Tibial nerve (tissue), 4 donors: ENCODE measurements around the gene TMEM258. TPM values are rescaled to one million over a fixed set of nuclear protein-coding genes. Genes with fewer than 3 reads are reported as not detected.

Experiments used
- DNase-seq, 2 donors: peaks; one replicate each; pipeline ENCODE4 v3.0.0-alpha.2; 2019; ENCODE audit warnings: low spot score in 2 of 2
- H3K27ac ChIP-seq, 4 donors: fragments of 200-600 bp; sonication (generic) in 3 of 4; one replicate each; pipeline ENCODE4 v1.5.1; 2017 to 2019; ENCODE audit warnings: mild to moderate bottlenecking in 1 of 4
- H3K27me3 ChIP-seq, 2 donors: fragments of 200-600 bp; sonication (generic) in 1 of 2; one replicate each; pipeline versions ENCODE4 v1.5.1 to v1.6.0; 2017 to 2019
- H3K36me3 ChIP-seq, 3 donors: fragments of 200-600 bp; sonication (generic); one replicate each; pipeline ENCODE4 v1.5.1; 2018 to 2019
- H3K4me1 ChIP-seq, 4 donors: fragments of 200-600 bp; sonication (generic) in 3 of 4; one replicate each; pipeline ENCODE4 v1.5.1; 2017 to 2019
- H3K4me3 ChIP-seq, 4 donors: fragments of 200-600 bp; sonication (generic) in 3 of 4; one replicate each; pipeline ENCODE4 v1.5.1; 2017 to 2019; ENCODE audit warnings: mild to moderate bottlenecking in 1 of 4, moderate library complexity in 1 of 4
- H3K9me3 ChIP-seq, 4 donors: fragments of 200-600 bp; sonication (generic) in 3 of 4; one replicate each; pipeline ENCODE4 v1.5.1; 2017 to 2019
- CTCF ChIP-seq, 5 experiments: fragments of 200-600 bp in 3 of 5; fragments of 450-650 bp in 2 of 5; sonication (generic) in 3 of 5; IDR thresholded peaks; one replicate each; pipeline ENCODE4 v1.5.1; 2016 to 2019; ENCODE audit warnings: antibody characterized with exemption in 5 of 5, mild to moderate bottlenecking in 3 of 5, moderate library complexity in 2 of 5
- EP300 ChIP-seq, 2 donors: sonication (generic); formaldehyde crosslinking; IDR thresholded peaks; one replicate each; pipeline ENCODE4 v1.6.1; 2017; ENCODE audit warnings: antibody characterized with exemption in 2 of 2, mild to moderate bottlenecking in 1 of 2
- POLR2A ChIP-seq, 2 donors: fragments of 450-650 bp; IDR thresholded peaks; one replicate each; pipeline ENCODE4 v1.6.1; 2017; ENCODE audit warnings: antibody characterized with exemption in 2 of 2, mild to moderate bottlenecking in 2 of 2, moderate library complexity in 2 of 2
- WGBS, 2 donors: methylation state at CpG; one replicate each; pipeline ENCODE4 v1.1.5; 2018; 5-methylcytosine and 5-hydroxymethylcytosine counted together
- total RNA-seq, 4 donors: library from RNA; depleted of rRNA; stranded (reverse); fragments of >200 nt; gene quantifications; one replicate each; pipeline ENCODE4 v1.1.0, GENCODE V29; 2016

Gene TMEM258
- total RNA-seq, 4 donors from 2014 or later, result 21.9 to 56.7 (median 45.2) TPM

- Histone ChIP-seq H3K36me3 (no peaks in the 10 kb centered on the region), H3K4me1 (peaks cover 0 to 45% (median 18%) of the 10 kb centered on the region in 4 donors), H3K4me3 (no peak overlapping the region), H3K9me3 (no peaks in the 10 kb centered on the region), H3K27me3 (peaks cover 0 to 5% of the 10 kb centered on the region in 2 donors), H3K27ac (no peak overlapping the region)
- DNase-seq, result no peak
- 82 to 84% methylated on average over 14 of the region's 14 CpGs for WGBS, 2 donors
- no peak for TF ChIP-seq EP300 (IDR thresholded peaks at IDR 0.05)
- no peak for TF ChIP-seq CTCF (IDR thresholded peaks at IDR 0.05)
- no peak for TF ChIP-seq POLR2A (IDR thresholded peaks at IDR 0.05)
Measured at GRCh38 chr11:61751384-61751783, 41.0 kb downstream of the TMEM258 start.

- no peaks in the 10 kb centered on the region for H3K36me3 ChIP-seq
- H3K9me3 ChIP-seq, result no peaks in the 10 kb centered on the region
- no peak overlapping the region for H3K27ac ChIP-seq
- no peak overlapping the region for H3K4me3 ChIP-seq
- no peak for DNase-seq
- TF ChIP-seq EP300 (IDR thresholded peaks at IDR 0.05) (no peak), POLR2A (IDR thresholded peaks at IDR 0.05) (no peak), CTCF (IDR thresholded peaks at IDR 0.05) (no peak)
- WGBS, 2 donors, result 95 to 96% methylated on average over 5 of the region's 5 CpGs
- H3K4me1 ChIP-seq, result peaks cover 0 to 44% (median 18%) of the 10 kb centered on the region in 4 donors
- H3K27me3 ChIP-seq, result peaks cover 0 to 5% of the 10 kb centered on the region in 2 donors
Measured at GRCh38 chr11:61750631-61751273, 41.6 kb downstream of the TMEM258 start.

- Histone ChIP-seq H3K9me3 (no peaks in the 10 kb centered on the region), H3K36me3 (peaks cover 0 to 4% (median 0%) of the 10 kb centered on the region in 3 donors), H3K27ac (peak overlapping the region in 1 of 4 donors; percentile 35), H3K4me3 (no peak overlapping the region), H3K27me3 (peaks cover 0 to 5% of the 10 kb centered on the region in 2 donors), H3K4me1 (peaks cover 0 to 50% (median 18%) of the 10 kb centered on the region in 4 donors)
- TF ChIP-seq CTCF (IDR thresholded peaks at IDR 0.05) (no peak), EP300 (IDR thresholded peaks at IDR 0.05) (no peak), POLR2A (IDR thresholded peaks at IDR 0.05) (no peak)
- DNase-seq, result no peak
- 24 to 31% methylated on average over 21 of the region's 21 CpGs for WGBS, 2 donors
Measured at GRCh38 chr11:61749591-61750217, 42.7 kb downstream of the TMEM258 start.

GRCh38 chr11:61747967-61748285 is 44.5 kb downstream of the TMEM258 start:
- Histone ChIP-seq H3K9me3 (no peaks in the 10 kb centered on the region), H3K36me3 (peaks cover 0 to 21% (median 0%) of the 10 kb centered on the region in 3 donors), H3K27ac (no peak overlapping the region), H3K4me3 (no peak overlapping the region), H3K4me1 (peaks cover 0 to 48% (median 15%) of the 10 kb centered on the region in 4 donors), H3K27me3 (peaks cover 0 to 2% of the 10 kb centered on the region in 2 donors)
- 14 to 30% methylated on average over 1 to 3 of the region's 3 CpGs for WGBS, 2 donors
- no peak for TF ChIP-seq POLR2A (IDR thresholded peaks at IDR 0.05)
- no peak for TF ChIP-seq CTCF (IDR thresholded peaks at IDR 0.05)
- TF ChIP-seq EP300 (IDR thresholded peaks at IDR 0.05), result no peak
- DNase-seq, result no peak
